HCT116 (cell line): ENCODE data around the gene MUSK.

Source experiments
- EGR1 ChIP-seq: IDR thresholded peaks from 2 replicates; pipeline ENCODE4 v1.6.1; 2012; ENCODE audit warnings: low read depth
- ELF1 ChIP-seq: IDR thresholded peaks from 2 replicates; pipeline ENCODE4 v1.6.1; 2012; ENCODE audit warnings: low read depth, borderline replicate concordance
- EZH2 ChIP-seq: fragments of 200-600 bp; sonication (generic); IDR thresholded peaks from 2 replicates; pipeline ENCODE4 v1.6.1; 2017; ENCODE audit warnings: antibody characterized with exemption, mixed run types
- EZH2phosphoT487 ChIP-seq: fragments of 200-600 bp; IDR thresholded peaks from 2 replicates; pipeline ENCODE4 v1.6.1; 2018; ENCODE audit warnings: antibody characterized with exemption, borderline replicate concordance
- FOSL1 ChIP-seq: IDR thresholded peaks from 2 replicates; pipeline ENCODE4 v1.6.1; 2012; ENCODE audit warnings: low read depth
- JUND ChIP-seq: IDR thresholded peaks from 2 replicates; pipeline ENCODE4 v1.6.1; 2012
- POLR2A ChIP-seq: IDR thresholded peaks from 2 replicates; pipeline ENCODE4 v1.7.0; 2011; ENCODE audit warnings: borderline replicate concordance; ENCODE audit not compliant: insufficient read depth, insufficient read length; ENCODE audit errors: extremely low read depth
- POLR2AphosphoS5 ChIP-seq: IDR thresholded peaks from 2 replicates; pipeline ENCODE4 v1.6.1; 2011; ENCODE audit warnings: mild to moderate bottlenecking, low read depth, low read length, moderate library complexity
- RAD21 ChIP-seq: IDR thresholded peaks from 2 replicates; pipeline ENCODE4 v1.6.1; 2012; ENCODE audit warnings: low read depth, mild to moderate bottlenecking
- SRF ChIP-seq: IDR thresholded peaks from 2 replicates; pipeline ENCODE4 v1.6.1; 2012; ENCODE audit warnings: low read depth
- YY1 ChIP-seq: IDR thresholded peaks from 2 replicates; pipeline ENCODE4 v1.6.1; 2011; ENCODE audit warnings: low read length, low read depth, moderate library complexity, mild to moderate bottlenecking; ENCODE audit not compliant: insufficient replicate concordance; ENCODE audit errors: extremely low read depth
- ZFX ChIP-seq: fragments of 450-650 bp; IDR thresholded peaks from 2 replicates; pipeline ENCODE4 v1.6.1; 2017
- TF ChIP-seq, protein P1 (sequence below), 3 experiments: fragments of 200-600 bp in 1 of 3; sonication (generic) in 1 of 3; IDR thresholded peaks in 2 of 3; conservative IDR thresholded peaks in 1 of 3; 2 replicates each; pipeline ENCODE4 v1.5.1; 2012 to 2017; ENCODE audit warnings: low read depth in 2 of 3, low read length in 2 of 3, antibody characterized with exemption in 1 of 3, borderline replicate concordance in 1 of 3, control low read depth in 1 of 3, mild to moderate bottlenecking in 1 of 3, mixed read lengths in 1 of 3, mixed run types in 1 of 3, moderate library complexity in 1 of 3; ENCODE audit not compliant: insufficient read depth in 1 of 3
- TF ChIP-seq, protein P2 (sequence below): IDR thresholded peaks from 2 replicates; pipeline ENCODE4 v1.6.1; 2012; ENCODE audit warnings: low read depth

DNA sequence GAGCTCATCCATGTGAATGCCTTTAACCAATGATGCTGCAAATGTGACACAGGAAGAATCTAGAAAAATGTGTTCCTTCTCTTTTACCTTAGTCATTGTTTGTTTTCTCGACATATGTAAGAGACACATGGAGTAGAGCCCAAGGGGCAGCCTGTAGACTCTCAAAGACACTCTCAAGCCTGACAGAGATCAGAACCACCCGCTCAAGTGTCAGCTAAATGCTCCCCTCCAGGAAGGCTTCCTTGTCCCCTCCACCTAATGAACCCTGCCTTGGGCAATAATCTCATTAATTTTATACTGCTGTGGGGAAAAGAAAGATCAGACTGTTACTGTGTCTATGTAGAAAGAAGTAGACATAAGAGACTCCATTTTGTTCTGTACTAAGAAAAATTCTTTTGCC, 157.4 kb downstream of the MUSK start:
- TF ChIP-seq EZH2phosphoT487 (no peak), RAD21 (no peak), FOSL1 (no peak), POLR2AphosphoS5 (no peak), JUND (no peak), YY1 (no peak), POLR2A (no peak), ELF1 (no peak), EZH2 (no peak), ZFX (no peak), EGR1 (no peak), SRF (no peak)
- TF ChIP-seq, protein P1, sequence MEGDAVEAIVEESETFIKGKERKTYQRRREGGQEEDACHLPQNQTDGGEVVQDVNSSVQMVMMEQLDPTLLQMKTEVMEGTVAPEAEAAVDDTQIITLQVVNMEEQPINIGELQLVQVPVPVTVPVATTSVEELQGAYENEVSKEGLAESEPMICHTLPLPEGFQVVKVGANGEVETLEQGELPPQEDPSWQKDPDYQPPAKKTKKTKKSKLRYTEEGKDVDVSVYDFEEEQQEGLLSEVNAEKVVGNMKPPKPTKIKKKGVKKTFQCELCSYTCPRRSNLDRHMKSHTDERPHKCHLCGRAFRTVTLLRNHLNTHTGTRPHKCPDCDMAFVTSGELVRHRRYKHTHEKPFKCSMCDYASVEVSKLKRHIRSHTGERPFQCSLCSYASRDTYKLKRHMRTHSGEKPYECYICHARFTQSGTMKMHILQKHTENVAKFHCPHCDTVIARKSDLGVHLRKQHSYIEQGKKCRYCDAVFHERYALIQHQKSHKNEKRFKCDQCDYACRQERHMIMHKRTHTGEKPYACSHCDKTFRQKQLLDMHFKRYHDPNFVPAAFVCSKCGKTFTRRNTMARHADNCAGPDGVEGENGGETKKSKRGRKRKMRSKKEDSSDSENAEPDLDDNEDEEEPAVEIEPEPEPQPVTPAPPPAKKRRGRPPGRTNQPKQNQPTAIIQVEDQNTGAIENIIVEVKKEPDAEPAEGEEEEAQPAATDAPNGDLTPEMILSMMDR (IDR thresholded peaks at IDR 0.05 in 2 of 3, conservative IDR thresholded peaks at IDR 0.05 in 1 of 3; ENCODE audit: borderline replicate concordance in 1 of 3, insufficient read depth in 1 of 3, low read depth in 2 of 3, low read length in 2 of 3): no peak
- TF ChIP-seq, protein P2, sequence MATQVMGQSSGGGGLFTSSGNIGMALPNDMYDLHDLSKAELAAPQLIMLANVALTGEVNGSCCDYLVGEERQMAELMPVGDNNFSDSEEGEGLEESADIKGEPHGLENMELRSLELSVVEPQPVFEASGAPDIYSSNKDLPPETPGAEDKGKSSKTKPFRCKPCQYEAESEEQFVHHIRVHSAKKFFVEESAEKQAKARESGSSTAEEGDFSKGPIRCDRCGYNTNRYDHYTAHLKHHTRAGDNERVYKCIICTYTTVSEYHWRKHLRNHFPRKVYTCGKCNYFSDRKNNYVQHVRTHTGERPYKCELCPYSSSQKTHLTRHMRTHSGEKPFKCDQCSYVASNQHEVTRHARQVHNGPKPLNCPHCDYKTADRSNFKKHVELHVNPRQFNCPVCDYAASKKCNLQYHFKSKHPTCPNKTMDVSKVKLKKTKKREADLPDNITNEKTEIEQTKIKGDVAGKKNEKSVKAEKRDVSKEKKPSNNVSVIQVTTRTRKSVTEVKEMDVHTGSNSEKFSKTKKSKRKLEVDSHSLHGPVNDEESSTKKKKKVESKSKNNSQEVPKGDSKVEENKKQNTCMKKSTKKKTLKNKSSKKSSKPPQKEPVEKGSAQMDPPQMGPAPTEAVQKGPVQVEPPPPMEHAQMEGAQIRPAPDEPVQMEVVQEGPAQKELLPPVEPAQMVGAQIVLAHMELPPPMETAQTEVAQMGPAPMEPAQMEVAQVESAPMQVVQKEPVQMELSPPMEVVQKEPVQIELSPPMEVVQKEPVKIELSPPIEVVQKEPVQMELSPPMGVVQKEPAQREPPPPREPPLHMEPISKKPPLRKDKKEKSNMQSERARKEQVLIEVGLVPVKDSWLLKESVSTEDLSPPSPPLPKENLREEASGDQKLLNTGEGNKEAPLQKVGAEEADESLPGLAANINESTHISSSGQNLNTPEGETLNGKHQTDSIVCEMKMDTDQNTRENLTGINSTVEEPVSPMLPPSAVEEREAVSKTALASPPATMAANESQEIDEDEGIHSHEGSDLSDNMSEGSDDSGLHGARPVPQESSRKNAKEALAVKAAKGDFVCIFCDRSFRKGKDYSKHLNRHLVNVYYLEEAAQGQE: no peak
